ENCODE data around the gene SORL1-AS1.

Gene SORL1-AS1

GRCh38 chr11:121479698-121480238 lies 27.0 kb upstream of the SORL1-AS1 start:
- H3K27ac Mint-ChIP-seq, result peak overlapping the region in 1 of 2 donors; percentile 85
- ATAC-seq (no peak), DNase-seq (ENCODE audit: low spot score in 2 of 2) (no peak)
- peaks cover 23 to 28% of the 10 kb centered on the region in 2 donors for H3K36me3 Mint-ChIP-seq
- peaks cover 8 to 9% of the 10 kb centered on the region in 2 donors for H3K9me3 Mint-ChIP-seq

- DNase-seq (ENCODE audit: low spot score in 2 of 2) (no peak), ATAC-seq (no peak)
- peaks cover 16 to 21% of the 10 kb centered on the region in 2 donors for H3K36me3 Mint-ChIP-seq
- peak overlapping the region in 1 of 2 donors; percentile 85 for H3K27ac Mint-ChIP-seq
- peaks cover 5 to 7% of the 10 kb centered on the region in 2 donors for H3K9me3 Mint-ChIP-seq
Observed at GRCh38 chr11:121478895-121479697, 26.3 kb upstream of the SORL1-AS1 start.

GRCh38 chr11:121478226-121478894 lies 25.6 kb upstream of the SORL1-AS1 start:
- H3K9me3 Mint-ChIP-seq, result no peaks in the 10 kb centered on the region
- ATAC-seq (no peak), DNase-seq (ENCODE audit: low spot score in 2 of 2) (no peak)
- H3K27ac Mint-ChIP-seq, result peak overlapping the region in 1 of 2 donors; percentile 72
- H3K36me3 Mint-ChIP-seq, result peaks cover 11 to 16% of the 10 kb centered on the region in 2 donors

- Mint-ChIP-seq H3K9me3 (no peaks in the 10 kb centered on the region), H3K36me3 (peaks cover 13 to 27% of the 10 kb centered on the region in 2 donors), H3K27ac (no peak overlapping the region)
- DNase-seq (ENCODE audit: low spot score in 2 of 2) (no peak), ATAC-seq (no peak)
Observed at GRCh38 chr11:121476379-121477032, 23.7 kb upstream of the SORL1-AS1 start.

GRCh38 chr11:121474680-121475079 lies 21.9 kb upstream of the SORL1-AS1 start:
- peaks cover 26 to 43% of the 10 kb centered on the region in 2 donors for H3K36me3 Mint-ChIP-seq
- peaks cover 0 to 4% of the 10 kb centered on the region in 2 donors for H3K9me3 Mint-ChIP-seq
- no peak overlapping the region for H3K27ac Mint-ChIP-seq
- no peak for ATAC-seq
- DNase-seq (ENCODE audit: low spot score in 2 of 2), result no peak

GRCh38 chr11:121473064-121473777 lies 20.5 kb upstream of the SORL1-AS1 start:
- ATAC-seq, result peak in 1 of 2 donors; percentile 51
- Mint-ChIP-seq H3K36me3 (peaks cover 21 to 49% of the 10 kb centered on the region in 2 donors), H3K9me3 (peaks cover 0 to 4% of the 10 kb centered on the region in 2 donors), H3K27ac (peak overlapping the region; percentile 56 to 92)
- no peak for DNase-seq (ENCODE audit: low spot score in 2 of 2)

- peak overlapping the region; percentile 84 to 92 for H3K27ac Mint-ChIP-seq
Observed at GRCh38 chr11:121472312-121472711, 19.5 kb upstream of the SORL1-AS1 start.

GRCh38 chr11:121471167-121471566 lies 18.4 kb upstream of the SORL1-AS1 start:
- Mint-ChIP-seq H3K9me3 (peaks cover 0 to 4% of the 10 kb centered on the region in 2 donors), H3K36me3 (peaks cover 20 to 49% of the 10 kb centered on the region in 2 donors), H3K27ac (peak overlapping the region; percentile 32 to 92)
- ATAC-seq, result no peak
- no peak for DNase-seq (ENCODE audit: low spot score in 2 of 2)

More at GRCh38 chr11:121472312-121472711, 19.5 kb upstream of the SORL1-AS1 start:
- no peak for DNase-seq (ENCODE audit: low spot score in 2 of 2)
- Mint-ChIP-seq H3K36me3 (peaks cover 20 to 49% of the 10 kb centered on the region in 2 donors), H3K9me3 (peaks cover 0 to 4% of the 10 kb centered on the region in 2 donors)
- ATAC-seq, result peak in 1 of 2 donors; percentile 73

- ATAC-seq (no peak), DNase-seq (ENCODE audit: low spot score in 2 of 2) (no peak)
- Mint-ChIP-seq H3K9me3 (peaks cover 0 to 4% of the 10 kb centered on the region in 2 donors), H3K27ac (peak overlapping the region in 1 of 2 donors; percentile 97), H3K36me3 (peaks cover 20 to 37% of the 10 kb centered on the region in 2 donors)
Observed at GRCh38 chr11:121469910-121470309, 17.1 kb upstream of the SORL1-AS1 start.

- peak overlapping the region; percentile 97 to 98 for H3K27ac Mint-ChIP-seq
- DNase-seq (ENCODE audit: low spot score in 2 of 2) (peak; percentile 67 to 87), ATAC-seq (peak; percentile 36 to 39)
- peaks cover 15 to 30% of the 10 kb centered on the region in 2 donors for H3K36me3 Mint-ChIP-seq
- peaks cover 0 to 4% of the 10 kb centered on the region in 2 donors for H3K9me3 Mint-ChIP-seq
Observed at GRCh38 chr11:121467965-121468364, 15.2 kb upstream of the SORL1-AS1 start.

- DNase-seq (ENCODE audit: low spot score in 2 of 2), result no peak
- H3K36me3 Mint-ChIP-seq, result peaks cover 15 to 25% of the 10 kb centered on the region in 2 donors
- peaks cover 0 to 4% of the 10 kb centered on the region in 2 donors for H3K9me3 Mint-ChIP-seq
- no peak for ATAC-seq
- peak overlapping the region; percentile 97 to 98 for H3K27ac Mint-ChIP-seq
Observed at GRCh38 chr11:121467471-121467870, 14.7 kb upstream of the SORL1-AS1 start.

GRCh38 chr11:121466063-121466794 lies 13.5 kb upstream of the SORL1-AS1 start:
- DNase-seq (ENCODE audit: low spot score in 2 of 2) (peak in 1 of 2 donors; percentile 80), ATAC-seq (no peak)
- Mint-ChIP-seq H3K36me3 (peaks cover 13 to 21% of the 10 kb centered on the region in 2 donors), H3K27ac (peak overlapping the region; percentile 97 to 98), H3K9me3 (peaks cover 0 to 4% of the 10 kb centered on the region in 2 donors)

GRCh38 chr11:121465709-121466062 lies 12.9 kb upstream of the SORL1-AS1 start:
- Mint-ChIP-seq H3K36me3 (peaks cover 8 to 16% of the 10 kb centered on the region in 2 donors), H3K9me3 (peaks cover 0 to 4% of the 10 kb centered on the region in 2 donors), H3K27ac (peak overlapping the region; percentile 97 to 98)
- no peak for ATAC-seq
- no peak for DNase-seq (ENCODE audit: low spot score in 2 of 2)

GRCh38 chr11:121464352-121464946 lies 11.7 kb upstream of the SORL1-AS1 start:
- ATAC-seq (peak; percentile 77 to 81), DNase-seq (ENCODE audit: low spot score in 2 of 2) (peak; percentile 80 to 96)
- H3K9me3 Mint-ChIP-seq, result no peaks in the 10 kb centered on the region
- H3K36me3 Mint-ChIP-seq, result peaks cover 0 to 3% of the 10 kb centered on the region in 2 donors
- H3K27ac Mint-ChIP-seq, result peak overlapping the region; percentile 97 to 98

All from activated naive CD4-positive, alpha-beta T cell treated with anti-CD3 and anti-CD28 coated beads, Interleukin-2, amount 50 U/mL, for 72 hours (primary cell).